IMR-90 (cell line): ENCODE results near the gene PNPLA2. TPM values are rescaled to one million over a fixed set of nuclear protein-coding genes. Genes with fewer than 3 reads are reported as not detected.

Experiments used
- ATAC-seq: fragments of 200-7000 bp; cut with Tn5 transposase; 2 replicates; pipeline ENCODE4 v1.9.1; 2020; ENCODE audit warnings: low read depth, mild to moderate bottlenecking, moderate library complexity
- BruUV-seq: library from RNA; stranded (reverse); fragments of 400-500 nt; replicated peaks from 2 replicates; lab custom pipeline; 2021; lab: Mats Ljungman, UMichigan
- CTCF ChIA-PET: fragments of 300-600 bp; formaldehyde crosslinking; extraction: SDS; loops from one replicate; lab custom pipeline; 2021; ENCODE audit warnings: antibody characterized with exemption; lab: Yijun Ruan, JAX
- POLR2A ChIA-PET: fragments of 300-600 bp; sonication (Branson Sonifier 250); formaldehyde crosslinking; loops from one replicate; lab custom pipeline; 2022; ENCODE audit warnings: antibody characterized with exemption; ENCODE audit not compliant: unreplicated experiment; lab: Charles Lee
- DNase-seq: peaks from one replicate; pipeline ENCODE4 v3.0.0; 2013
- H2AFZ ChIP-seq: replicated peaks from 2 replicates; pipeline ENCODE3; 2013; ENCODE audit warnings: low read length, mild to moderate bottlenecking; ENCODE audit not compliant: poor library complexity
- H2AK5ac ChIP-seq: 2 replicates; pipeline ENCODE4 v1.6.1; 2013; ENCODE audit warnings: low read depth, low read length, inconsistent platforms
- H2AK9ac ChIP-seq: replicated peaks from 2 replicates; pipeline ENCODE3; 2013; ENCODE audit warnings: mild to moderate bottlenecking, low read depth, low read length, moderate library complexity; ENCODE audit not compliant: poor library complexity
- H2BK120ac ChIP-seq: 2 replicates; pipeline ENCODE4 v1.6.1; 2013; ENCODE audit warnings: low read depth, low read length, inconsistent platforms
- H2BK15ac ChIP-seq: 3 replicates; pipeline ENCODE4 v1.6.1; 2013; ENCODE audit warnings: low read depth, low read length, inconsistent platforms
- H2BK20ac ChIP-seq: 2 replicates; pipeline ENCODE4 v1.6.1; 2013; ENCODE audit warnings: low read depth, mild to moderate bottlenecking, inconsistent platforms, low read length, moderate library complexity
- H2BK5ac ChIP-seq: 2 replicates; pipeline ENCODE4 v1.6.1; 2013; ENCODE audit warnings: mild to moderate bottlenecking, low read depth, low read length, inconsistent platforms; ENCODE audit not compliant: poor library complexity, severe bottlenecking
- H3K14ac ChIP-seq: replicated peaks from 2 replicates; pipeline ENCODE4 v1.6.1; 2013; ENCODE audit warnings: low read depth, low read length, inconsistent platforms
- H3K18ac ChIP-seq: 2 replicates; pipeline ENCODE4 v1.6.1; 2013; ENCODE audit warnings: low read depth, low read length, control low read depth
- H3K23ac ChIP-seq: 2 replicates; pipeline ENCODE4 v1.6.1; 2013; ENCODE audit warnings: low read depth, low read length, inconsistent platforms
- H3K27ac ChIP-seq: 2 replicates; pipeline ENCODE4 v1.5.1; 2013; ENCODE audit warnings: mild to moderate bottlenecking, control low read depth, low read length; ENCODE audit not compliant: insufficient read depth
- H3K27me3 ChIP-seq: 2 replicates; pipeline ENCODE4 v1.6.1; 2013; ENCODE audit warnings: low read length; ENCODE audit not compliant: control insufficient read depth, insufficient read depth
- H3K36me3 ChIP-seq: 2 replicates; pipeline ENCODE4 v1.6.1; 2013; ENCODE audit warnings: low read length, mixed read lengths; ENCODE audit not compliant: control insufficient read depth, insufficient read depth
- H3K4ac ChIP-seq: 2 replicates; pipeline ENCODE4 v1.6.1; 2013; ENCODE audit warnings: low read depth, low read length, inconsistent platforms
- H3K4me1 ChIP-seq: 2 replicates; pipeline ENCODE4 v1.6.1; 2013; ENCODE audit warnings: low read length, mixed read lengths; ENCODE audit not compliant: control insufficient read depth, insufficient read depth
- H3K4me2 ChIP-seq: 2 replicates; pipeline ENCODE4 v1.6.1; 2013; ENCODE audit warnings: low read depth, mild to moderate bottlenecking, control low read depth, low read length, moderate library complexity
- H3K4me3 ChIP-seq: 2 replicates; pipeline ENCODE4 v1.5.1; 2013; ENCODE audit warnings: low read depth, mild to moderate bottlenecking, control low read depth, low read length, moderate library complexity; ENCODE audit not compliant: insufficient read depth
- H3K56ac ChIP-seq: 2 replicates; pipeline ENCODE4 v1.6.1; 2013; ENCODE audit warnings: low read length, inconsistent platforms; ENCODE audit not compliant: insufficient read depth; ENCODE audit errors: extremely low read depth
- H3K79me1 ChIP-seq, 2 experiments: 2 replicates each; pipeline ENCODE4 v1.6.1; 2013; ENCODE audit warnings: low read length in 2 of 2, inconsistent platforms in 1 of 2, low read depth in 1 of 2
- H3K9ac ChIP-seq: 2 replicates; pipeline ENCODE4 v1.6.1; 2013; ENCODE audit warnings: low read depth, low read length, control low read depth
- H3K9me1 ChIP-seq: 2 replicates; pipeline ENCODE4 v1.6.1; 2013; ENCODE audit warnings: low read length, inconsistent platforms; ENCODE audit not compliant: insufficient read depth
- H3K9me3 ChIP-seq: 2 replicates; pipeline ENCODE4 v1.6.1; 2013; ENCODE audit warnings: low read length; ENCODE audit not compliant: control insufficient read depth, insufficient read depth
- H4K20me1 ChIP-seq: 2 replicates; pipeline ENCODE4 v1.6.1; 2013; ENCODE audit warnings: low read length, inconsistent platforms; ENCODE audit not compliant: insufficient read depth
- H4K5ac ChIP-seq: 2 replicates; pipeline ENCODE4 v1.6.1; 2013; ENCODE audit warnings: mild to moderate bottlenecking, low read depth, low read length, control low read depth
- H4K8ac ChIP-seq, 2 experiments: 2 replicates each; pipeline ENCODE4 v1.6.1; 2013; ENCODE audit warnings: low read depth in 2 of 2, low read length in 2 of 2, control low read depth in 1 of 2, inconsistent platforms in 1 of 2
- H4K91ac ChIP-seq: 2 replicates; pipeline ENCODE4 v1.6.1; 2013; ENCODE audit warnings: low read depth, low read length, inconsistent platforms; ENCODE audit not compliant: insufficient read depth
- BHLHE40 ChIP-seq: fragments of 150-350 bp; IDR thresholded peaks from 2 replicates; pipeline ENCODE4 v1.6.1; 2016; ENCODE audit warnings: mild to moderate bottlenecking, low read depth, low read length
- CHD1 ChIP-seq: IDR thresholded peaks from 2 replicates; pipeline ENCODE4 v1.6.1; 2012; ENCODE audit warnings: low read depth, low read length, improper control_type of control experiment
- FOS ChIP-seq: fragments of 150-350 bp; IDR thresholded peaks from 2 replicates; pipeline ENCODE4 v1.6.1; 2016; ENCODE audit warnings: low read depth, low read length
- NFE2L2 ChIP-seq: fragments of 150-350 bp; IDR thresholded peaks from 2 replicates; pipeline ENCODE4 v1.6.1; 2016; ENCODE audit warnings: low read depth, mild to moderate bottlenecking, low read length
- POLR2A ChIP-seq: IDR thresholded peaks from 2 replicates; pipeline ENCODE4 v1.6.1; 2012; ENCODE audit warnings: mild to moderate bottlenecking, low read depth, low read length
- RAD21 ChIP-seq: IDR thresholded peaks from 2 replicates; pipeline ENCODE4 v1.6.1; 2012; ENCODE audit warnings: low read length, improper control_type of control experiment
- RCOR1 ChIP-seq: IDR thresholded peaks from 2 replicates; pipeline ENCODE4 v1.6.1; 2012; ENCODE audit warnings: mild to moderate bottlenecking, low read length, improper control_type of control experiment; ENCODE audit not compliant: insufficient replicate concordance
- RFX5 ChIP-seq: IDR thresholded peaks from 2 replicates; pipeline ENCODE4 v1.8.0; 2012; ENCODE audit warnings: low read depth, mild to moderate bottlenecking, low read length, moderate library complexity
- SMC3 ChIP-seq: fragments of 150-350 bp; IDR thresholded peaks from 2 replicates; pipeline ENCODE4 v1.6.1; 2016; ENCODE audit warnings: low read depth, mild to moderate bottlenecking, antibody characterized with exemption, low read length, moderate library complexity
- WGBS, 2 experiments: methylation state at CpG; one replicate each; pipeline versions ENCODE4 v1.1.5 to v1.1.7; 2013; ENCODE audit warnings: missing lambda C conversion rate in 2 of 2; ENCODE audit not compliant: insufficient read length in 1 of 2; ENCODE audit errors: extremely low coverage in 2 of 2; 5-methylcytosine and 5-hydroxymethylcytosine counted together
- dilution Hi-C: fragments of 300-500 bp; cut with HindIII; formaldehyde crosslinking; loops from one replicate; pipeline ENCODE4 v1.14.3; 2018; ENCODE audit warnings: low sequenced_read_pairs; ENCODE audit not compliant: unreplicated experiment
- in situ Hi-C: fragments of 300-500 bp; cut with MboI; formaldehyde crosslinking; loops from 3 replicates; pipeline ENCODE4 v1.14.3; 2019; ENCODE audit warnings: low sequenced_read_pairs, inconsistent platforms, mixed read lengths
- intact Hi-C: fragments of 100-400 bp; cut with micrococcal nuclease; formaldehyde crosslinking; loops from 2 replicates; pipeline ENCODE4 v1.10.0; 2022
- polyA plus RNA-seq, 3 experiments: library from polyadenylated mRNA; depleted of rRNA; stranded (reverse); fragments of >200 nt; gene quantifications; 2 replicates each; pipeline ENCODE4 v1.2.3, GENCODE V29; 2012; ENCODE audit warnings: low replicate concordance in 1 of 3
- total RNA-seq: library from RNA; depleted of rRNA; stranded (reverse); fragments of >200 nt; gene quantifications from 2 replicates; pipeline ENCODE4 v1.2.3, GENCODE V29; 2012
- TF ChIP-seq, protein P1 (sequence below): conservative IDR thresholded peaks from 2 replicates; pipeline ENCODE4 v1.5.1; 2012; ENCODE audit warnings: mild to moderate bottlenecking, low read depth, low read length, improper control_type of control experiment
- TF ChIP-seq, protein P2 (sequence below): fragments of 150-350 bp; IDR thresholded peaks from 2 replicates; pipeline ENCODE4 v1.6.1; 2016; ENCODE audit warnings: low read depth, mild to moderate bottlenecking, low read length, moderate library complexity, borderline replicate concordance

PNPLA2 gene
- total and polyA plus RNA-seq, 2 of the 4 experiments (the other 2 are of a cell fraction): 7.0 to 94.3 TPM

DNA sequence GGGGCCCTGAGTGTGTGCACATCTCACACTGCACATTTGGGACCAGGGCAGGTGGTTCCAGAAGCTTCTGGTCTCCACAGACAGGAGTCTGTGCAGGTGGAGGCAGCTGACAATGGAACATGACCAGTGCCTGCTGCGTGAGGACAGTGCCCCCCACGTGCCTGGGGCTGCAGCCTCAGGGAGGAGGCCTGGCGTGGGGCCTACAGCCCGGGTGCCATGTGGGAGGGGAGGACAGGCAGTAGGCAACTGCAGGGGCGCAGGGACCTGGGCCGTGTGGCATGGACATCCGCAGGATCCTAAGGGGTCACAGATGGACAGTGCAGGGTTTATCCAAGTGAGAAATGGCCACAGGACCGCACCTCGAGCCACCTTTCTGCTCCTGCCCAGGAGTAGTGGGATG lies 52.8 kb downstream of the PNPLA2 start:
- ChIA-PET POLR2A (no interaction called here), CTCF (no interaction called here)
- 91% methylated on average over 4 of the region's 9 CpGs; no CpG with 5 or more reads in 1 of the 2 experiments for WGBS, 2 experiments
- H4K8ac ChIP-seq: no peak overlapping the region
- no peak overlapping the region for H2BK5ac ChIP-seq
- DNase-seq (no peak), ATAC-seq (no peak)
- TF ChIP-seq FOS (no peak), RFX5 (no peak), BHLHE40 (no peak), SMC3 (no peak), POLR2A (no peak), CHD1 (no peak), RAD21 (no peak), NFE2L2 (no peak), RCOR1 (no peak)
- TF ChIP-seq, protein P1, sequence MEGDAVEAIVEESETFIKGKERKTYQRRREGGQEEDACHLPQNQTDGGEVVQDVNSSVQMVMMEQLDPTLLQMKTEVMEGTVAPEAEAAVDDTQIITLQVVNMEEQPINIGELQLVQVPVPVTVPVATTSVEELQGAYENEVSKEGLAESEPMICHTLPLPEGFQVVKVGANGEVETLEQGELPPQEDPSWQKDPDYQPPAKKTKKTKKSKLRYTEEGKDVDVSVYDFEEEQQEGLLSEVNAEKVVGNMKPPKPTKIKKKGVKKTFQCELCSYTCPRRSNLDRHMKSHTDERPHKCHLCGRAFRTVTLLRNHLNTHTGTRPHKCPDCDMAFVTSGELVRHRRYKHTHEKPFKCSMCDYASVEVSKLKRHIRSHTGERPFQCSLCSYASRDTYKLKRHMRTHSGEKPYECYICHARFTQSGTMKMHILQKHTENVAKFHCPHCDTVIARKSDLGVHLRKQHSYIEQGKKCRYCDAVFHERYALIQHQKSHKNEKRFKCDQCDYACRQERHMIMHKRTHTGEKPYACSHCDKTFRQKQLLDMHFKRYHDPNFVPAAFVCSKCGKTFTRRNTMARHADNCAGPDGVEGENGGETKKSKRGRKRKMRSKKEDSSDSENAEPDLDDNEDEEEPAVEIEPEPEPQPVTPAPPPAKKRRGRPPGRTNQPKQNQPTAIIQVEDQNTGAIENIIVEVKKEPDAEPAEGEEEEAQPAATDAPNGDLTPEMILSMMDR: no peak
- TF ChIP-seq, protein P2, sequence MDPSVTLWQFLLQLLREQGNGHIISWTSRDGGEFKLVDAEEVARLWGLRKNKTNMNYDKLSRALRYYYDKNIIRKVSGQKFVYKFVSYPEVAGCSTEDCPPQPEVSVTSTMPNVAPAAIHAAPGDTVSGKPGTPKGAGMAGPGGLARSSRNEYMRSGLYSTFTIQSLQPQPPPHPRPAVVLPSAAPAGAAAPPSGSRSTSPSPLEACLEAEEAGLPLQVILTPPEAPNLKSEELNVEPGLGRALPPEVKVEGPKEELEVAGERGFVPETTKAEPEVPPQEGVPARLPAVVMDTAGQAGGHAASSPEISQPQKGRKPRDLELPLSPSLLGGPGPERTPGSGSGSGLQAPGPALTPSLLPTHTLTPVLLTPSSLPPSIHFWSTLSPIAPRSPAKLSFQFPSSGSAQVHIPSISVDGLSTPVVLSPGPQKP: no peak
- peaks cover 3% of the 10 kb centered on the region; the same call in 1 of the 2 replicates for H3K9me1 ChIP-seq
- dilution Hi-C loops (no loop called here), in situ Hi-C loops (no loop called here), intact Hi-C loops (no loop called here)
- no peak overlapping the region for H3K4me3 ChIP-seq
- no peak overlapping the region for H2BK120ac ChIP-seq
- no peaks in the 10 kb centered on the region for H3K9me3 ChIP-seq
- H3K4me2 ChIP-seq: no peak overlapping the region
- no TSS peak for BruUV-seq
- H4K91ac ChIP-seq: no peak overlapping the region
- H3K9ac ChIP-seq: no peak overlapping the region
- H2AK5ac ChIP-seq: no peak overlapping the region
- no peaks in the 10 kb centered on the region; the same call in 1 of the 2 replicates for H3K4me1 ChIP-seq
- no peak overlapping the region for H4K5ac ChIP-seq
- H4K20me1 ChIP-seq: peaks cover 22% of the 10 kb centered on the region
- H2AK9ac ChIP-seq: no peak overlapping the region
- H3K36me3 ChIP-seq: peaks cover 12% of the 10 kb centered on the region; the same call in 1 of the 2 replicates
- H3K27me3 ChIP-seq: no peaks in the 10 kb centered on the region
- H2AFZ ChIP-seq: no peak overlapping the region
- no peak overlapping the region for H3K56ac ChIP-seq
- H3K18ac ChIP-seq: no peak overlapping the region
- H3K4ac ChIP-seq: no peak overlapping the region
- H2BK15ac ChIP-seq: no peak overlapping the region
- no peak overlapping the region for H3K23ac ChIP-seq
- peaks cover 3 to 6% of the 10 kb centered on the region in 2 experiments; a peak in 1 of 4 replicates for H3K79me1 ChIP-seq
- no peak overlapping the region for H2BK20ac ChIP-seq
- H3K27ac ChIP-seq: no peak overlapping the region
- H3K14ac ChIP-seq: no peak overlapping the region
